Stimulated activated effector memory CD8-positive, alpha-beta T cell treated with anti-CD3 and anti-CD28 coated beads, Interleukin-12 subunit alpha, Interleukin-12 subunit beta, amount 100 ng/mL, for 72 hours (primary cell): Measurements from ENCODE around the gene TNFAIP8L3.

Source experiments
- ATAC-seq: fragments of 150-1000 bp; cut with Tn5 transposase; 2 replicates; pipeline ENCODE4 v1.10.0; 2021
- DNase-seq, 2 donors: peaks; one replicate each; pipeline ENCODE4 v3.0.0; 2021 to 2022; ENCODE audit warnings: low spot score in 2 of 2
- H3K27ac Mint-ChIP-seq: one replicate; pipeline ENCODE4 v1.8.0; 2022; ENCODE audit warnings: mild to moderate bottlenecking, mixed read lengths
- H3K36me3 Mint-ChIP-seq: one replicate; pipeline ENCODE4 v1.8.0; 2022; ENCODE audit warnings: mild to moderate bottlenecking, mixed read lengths
- H3K4me1 Mint-ChIP-seq: one replicate; pipeline ENCODE4 v1.8.0; 2022; ENCODE audit warnings: mixed read lengths
- H3K4me3 Mint-ChIP-seq: one replicate; pipeline ENCODE4 v1.8.0; 2022; ENCODE audit warnings: mild to moderate bottlenecking, mixed read lengths
- H3K9me3 Mint-ChIP-seq: one replicate; pipeline ENCODE4 v1.8.0; 2022; ENCODE audit warnings: mixed read lengths

The TNFAIP8L3 gene

DNA sequence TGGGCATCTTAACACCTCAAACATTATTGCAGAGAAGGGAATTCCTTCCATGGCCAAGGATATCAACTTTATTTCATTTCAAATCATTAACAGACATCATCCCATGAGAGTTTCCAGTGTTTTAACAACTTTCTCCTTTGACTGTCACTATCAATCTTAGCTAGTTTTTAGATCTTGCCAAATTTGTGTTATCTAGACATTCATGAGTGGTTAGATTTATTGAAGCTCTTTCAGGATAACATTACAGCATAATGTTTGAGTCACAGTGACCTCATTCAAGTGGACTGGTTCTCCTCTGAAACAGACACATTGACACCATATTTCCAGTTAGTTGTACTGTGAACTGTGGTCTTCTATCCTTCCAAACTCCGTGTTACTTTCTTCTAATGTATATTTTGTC lies 8.6 kb upstream of the TNFAIP8L3 start:
- ATAC-seq, result no peak
- no peaks in the 10 kb centered on the region for H3K9me3 Mint-ChIP-seq
- H3K36me3 Mint-ChIP-seq, result no peaks in the 10 kb centered on the region
- no peaks in the 10 kb centered on the region for H3K4me1 Mint-ChIP-seq
- DNase-seq, result no peak
- H3K4me3 Mint-ChIP-seq, result no peak overlapping the region
- no peak overlapping the region for H3K27ac Mint-ChIP-seq

DNA sequence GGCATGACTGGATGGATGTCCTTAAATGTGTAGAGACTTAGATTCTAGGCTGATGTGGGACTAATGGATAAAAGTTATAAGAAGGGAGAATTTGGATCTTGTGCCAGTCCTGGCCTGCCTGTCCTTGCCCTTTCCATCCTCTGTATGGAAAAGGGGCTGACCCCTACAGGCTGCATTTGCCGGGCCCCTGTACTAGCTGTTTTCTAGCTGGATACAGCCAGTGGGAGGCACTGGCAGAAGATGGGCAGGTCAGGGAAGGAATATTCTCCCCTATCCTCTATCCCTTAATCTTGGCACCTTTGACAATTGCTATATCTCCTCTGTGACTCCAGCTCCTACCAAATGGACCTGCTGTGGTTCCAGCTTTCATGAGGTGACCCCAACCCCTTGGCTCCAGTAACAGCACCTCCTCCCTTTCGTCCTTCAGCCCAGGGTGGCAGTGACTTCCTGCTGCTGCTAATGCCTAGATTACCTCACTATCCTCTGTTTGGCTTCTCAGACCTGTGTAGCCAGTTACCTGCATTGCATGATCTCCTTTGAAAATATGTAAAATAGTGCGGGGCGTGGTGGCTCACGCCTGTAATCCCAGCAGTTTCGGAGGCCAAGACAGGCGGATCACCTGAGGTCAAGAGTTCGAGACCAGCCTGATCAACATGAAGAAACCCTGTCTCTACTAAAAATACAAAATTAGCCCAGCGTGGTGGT lies 6.2 kb upstream of the TNFAIP8L3 start:
- no peaks in the 10 kb centered on the region for H3K9me3 Mint-ChIP-seq
- H3K4me1 Mint-ChIP-seq, result no peaks in the 10 kb centered on the region
- no peak overlapping the region for H3K4me3 Mint-ChIP-seq
- H3K27ac Mint-ChIP-seq, result no peak overlapping the region
- H3K36me3 Mint-ChIP-seq, result no peaks in the 10 kb centered on the region
- no peak for DNase-seq
- ATAC-seq, result no peak

- Mint-ChIP-seq H3K4me1 (no peaks in the 10 kb centered on the region), H3K4me3 (no peak overlapping the region), H3K9me3 (no peaks in the 10 kb centered on the region), H3K27ac (no peak overlapping the region), H3K36me3 (no peaks in the 10 kb centered on the region)
- no peak for DNase-seq
- no peak for ATAC-seq
These were observed 4.5 kb upstream of the TNFAIP8L3 start for GRCh38 chr15:51099185-51099584.

DNA sequence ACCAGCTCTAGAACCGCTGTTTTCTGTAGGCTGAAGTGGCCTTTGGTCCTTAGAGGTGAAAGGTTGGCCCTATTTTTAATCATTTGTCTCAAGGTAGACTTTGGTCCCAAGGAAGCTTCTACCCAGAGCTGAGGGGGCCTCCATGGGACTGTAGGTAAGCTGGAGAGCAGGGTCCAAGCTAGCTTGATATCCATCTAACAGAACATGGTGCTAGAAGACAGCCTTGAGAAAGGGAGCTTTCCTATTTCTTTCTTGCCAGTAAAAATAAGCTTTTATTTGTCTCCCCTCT lies 3.6 kb upstream of the TNFAIP8L3 start:
- Mint-ChIP-seq H3K4me1 (peaks cover 7% of the 10 kb centered on the region), H3K9me3 (no peaks in the 10 kb centered on the region)
- no peak for ATAC-seq

DNA sequence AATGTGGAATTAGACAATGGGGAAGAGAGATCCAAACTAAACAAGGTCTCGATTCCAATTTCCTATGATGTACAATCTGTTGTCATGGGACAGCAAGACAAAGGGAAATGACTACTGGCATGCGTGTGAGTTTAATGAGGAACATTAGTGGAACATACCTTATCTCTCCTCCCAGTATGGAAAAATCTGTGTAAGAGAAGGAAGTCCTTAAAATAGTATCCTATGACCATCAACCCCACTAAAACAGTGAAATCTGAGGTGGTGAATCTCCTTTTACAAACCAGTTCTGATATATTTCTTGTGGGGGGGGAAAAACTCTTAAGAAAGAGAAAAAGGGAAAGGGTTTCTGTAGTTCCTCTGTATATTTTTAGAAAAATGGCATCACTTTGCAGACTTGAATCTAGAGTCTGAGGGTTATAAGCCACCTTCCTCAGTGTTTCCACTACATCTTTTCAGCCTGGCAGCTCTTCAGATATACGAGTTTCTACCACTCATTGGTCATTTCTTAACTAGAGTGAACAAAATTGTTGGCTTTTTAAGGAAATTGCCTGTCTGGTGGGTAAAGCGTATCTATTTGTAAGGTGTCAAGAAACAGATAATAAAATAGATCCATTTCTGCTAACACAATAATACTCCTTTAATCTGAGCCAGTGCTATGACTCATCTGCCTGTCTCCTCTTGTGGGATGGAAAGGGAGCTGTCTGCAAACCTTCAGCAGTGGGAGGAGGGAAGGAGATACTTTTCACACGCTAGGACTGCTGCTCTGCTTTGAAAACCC lies 3.0 kb upstream of the TNFAIP8L3 start:
- DNase-seq (no peak), ATAC-seq (no peak)
- no peaks in the 10 kb centered on the region for H3K9me3 Mint-ChIP-seq
- H3K4me1 Mint-ChIP-seq, result peaks cover 9% of the 10 kb centered on the region
- H3K36me3 Mint-ChIP-seq, result no peaks in the 10 kb centered on the region
- H3K4me3 Mint-ChIP-seq, result no peak overlapping the region
- no peak overlapping the region for H3K27ac Mint-ChIP-seq

More for the DNA sequence above, 3.6 kb upstream of the TNFAIP8L3 start:
- no peak overlapping the region for H3K4me3 Mint-ChIP-seq
- no peak overlapping the region for H3K27ac Mint-ChIP-seq
- H3K36me3 Mint-ChIP-seq, result no peaks in the 10 kb centered on the region
- no peak for DNase-seq

DNA sequence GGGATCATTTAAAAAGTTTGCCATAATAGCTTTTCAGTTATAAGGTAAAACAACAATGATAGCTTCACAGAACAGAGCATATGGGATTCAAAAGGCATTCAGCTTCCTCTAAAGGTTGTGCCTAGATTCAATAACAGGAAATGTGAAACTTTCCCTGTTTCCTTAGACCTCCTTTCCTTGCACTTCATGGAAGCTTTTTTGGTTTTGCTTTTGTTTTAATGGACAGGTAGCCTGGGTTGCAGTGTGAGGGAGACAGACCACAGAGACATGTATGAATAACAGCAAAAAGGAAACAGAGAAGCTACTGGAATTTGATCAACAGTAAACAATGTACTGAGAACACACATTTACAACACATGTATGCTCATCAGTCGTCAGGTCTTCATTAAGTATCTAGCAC lies 2.3 kb upstream of the TNFAIP8L3 start:
- DNase-seq, result no peak
- Mint-ChIP-seq H3K4me3 (no peak overlapping the region), H3K36me3 (no peaks in the 10 kb centered on the region), H3K4me1 (peaks cover 9% of the 10 kb centered on the region), H3K27ac (no peak overlapping the region), H3K9me3 (no peaks in the 10 kb centered on the region)
- ATAC-seq, result no peak

GRCh38 chr15:51095681-51096331 lies 1.1 kb upstream of the TNFAIP8L3 start:
- H3K9me3 Mint-ChIP-seq, result no peaks in the 10 kb centered on the region
- peaks cover 9% of the 10 kb centered on the region for H3K4me1 Mint-ChIP-seq
- no peak for DNase-seq

GRCh38 chr15:51093839-51094605 lies 684 bp downstream of the TNFAIP8L3 start:
- no peak for DNase-seq
- H3K4me1 Mint-ChIP-seq, result peaks cover 9% of the 10 kb centered on the region
- no peak overlapping the region for H3K27ac Mint-ChIP-seq
- no peaks in the 10 kb centered on the region for H3K9me3 Mint-ChIP-seq
- no peak for ATAC-seq
- H3K36me3 Mint-ChIP-seq, result no peaks in the 10 kb centered on the region
- H3K4me3 Mint-ChIP-seq, result peak overlapping the region; percentile 36

More at GRCh38 chr15:51095681-51096331, 1.1 kb upstream of the TNFAIP8L3 start:
- Mint-ChIP-seq H3K27ac (no peak overlapping the region), H3K4me3 (no peak overlapping the region), H3K36me3 (no peaks in the 10 kb centered on the region)
- ATAC-seq, result no peak

DNA sequence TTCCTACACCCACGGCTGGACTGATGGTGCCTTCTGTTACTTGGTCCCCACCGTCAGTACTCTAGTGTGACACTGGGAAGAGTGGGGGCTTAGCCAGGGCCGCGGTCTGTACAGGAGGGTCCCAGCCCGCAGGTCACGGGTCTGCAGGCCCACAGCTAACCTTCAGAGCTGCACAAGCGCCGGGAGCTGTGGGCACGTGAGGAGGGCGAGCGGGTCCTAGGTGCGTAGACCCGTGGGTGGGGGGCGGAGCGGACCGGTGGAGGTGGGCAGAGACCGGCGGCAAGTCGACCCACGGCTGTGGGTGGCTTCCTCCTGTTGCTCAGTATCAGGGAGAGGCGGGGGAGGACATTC lies 1.2 kb downstream of the TNFAIP8L3 start:
- DNase-seq, result no peak

GRCh38 chr15:51092480-51093040 lies 2.1 kb downstream of the TNFAIP8L3 start:
- H3K9me3 Mint-ChIP-seq, result no peaks in the 10 kb centered on the region
- DNase-seq, result no peak

More for the DNA sequence above, 1.2 kb downstream of the TNFAIP8L3 start:
- Mint-ChIP-seq H3K36me3 (no peaks in the 10 kb centered on the region), H3K4me1 (peaks cover 9% of the 10 kb centered on the region), H3K27ac (no peak overlapping the region), H3K4me3 (peak overlapping the region; percentile 36), H3K9me3 (no peaks in the 10 kb centered on the region)
- no peak for ATAC-seq

GRCh38 chr15:51090753-51091152 lies 4.0 kb downstream of the TNFAIP8L3 start:
- DNase-seq (no peak), ATAC-seq (no peak)
- peaks cover 9% of the 10 kb centered on the region for H3K4me1 Mint-ChIP-seq
- H3K4me3 Mint-ChIP-seq, result no peak overlapping the region
- no peaks in the 10 kb centered on the region for H3K9me3 Mint-ChIP-seq
- H3K36me3 Mint-ChIP-seq, result no peaks in the 10 kb centered on the region
- no peak overlapping the region for H3K27ac Mint-ChIP-seq

More at GRCh38 chr15:51092480-51093040, 2.1 kb downstream of the TNFAIP8L3 start:
- peaks cover 9% of the 10 kb centered on the region for H3K4me1 Mint-ChIP-seq
- no peaks in the 10 kb centered on the region for H3K36me3 Mint-ChIP-seq
- no peak overlapping the region for H3K27ac Mint-ChIP-seq
- H3K4me3 Mint-ChIP-seq, result no peak overlapping the region
- no peak for ATAC-seq

GRCh38 chr15:51089699-51090453 lies 4.8 kb downstream of the TNFAIP8L3 start:
- Mint-ChIP-seq H3K4me3 (no peak overlapping the region), H3K27ac (no peak overlapping the region), H3K4me1 (peaks cover 9% of the 10 kb centered on the region), H3K9me3 (no peaks in the 10 kb centered on the region), H3K36me3 (no peaks in the 10 kb centered on the region)
- DNase-seq (no peak), ATAC-seq (no peak)

- DNase-seq (no peak), ATAC-seq (no peak)
- no peaks in the 10 kb centered on the region for H3K36me3 Mint-ChIP-seq
- H3K4me3 Mint-ChIP-seq, result no peak overlapping the region
- no peaks in the 10 kb centered on the region for H3K9me3 Mint-ChIP-seq
- H3K4me1 Mint-ChIP-seq, result peaks cover 9% of the 10 kb centered on the region
- no peak overlapping the region for H3K27ac Mint-ChIP-seq
These were observed 5.7 kb downstream of the TNFAIP8L3 start for GRCh38 chr15:51089041-51089440.

DNA sequence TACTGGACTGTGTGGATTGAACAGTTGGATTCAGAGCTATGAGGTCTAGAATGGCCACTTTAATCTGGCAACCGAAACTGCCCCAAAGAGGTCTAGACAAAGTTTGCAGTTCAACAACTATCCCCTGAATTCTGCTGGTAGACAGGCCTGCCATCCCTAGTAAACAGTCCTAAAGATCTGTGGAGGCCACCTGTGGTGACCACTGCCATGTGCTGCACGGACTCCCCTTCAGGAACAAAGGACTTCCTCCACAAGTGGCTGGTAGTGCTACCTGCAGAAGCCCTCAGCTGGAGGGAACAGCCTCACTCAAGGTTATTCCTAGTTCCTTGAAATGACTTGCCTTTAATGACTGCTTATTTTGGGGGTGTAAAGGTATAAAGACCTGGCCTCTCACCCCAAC lies 6.1 kb downstream of the TNFAIP8L3 start:
- no peak for DNase-seq
- Mint-ChIP-seq H3K27ac (no peak overlapping the region), H3K36me3 (no peaks in the 10 kb centered on the region), H3K4me1 (peaks cover 4% of the 10 kb centered on the region), H3K9me3 (no peaks in the 10 kb centered on the region), H3K4me3 (no peak overlapping the region)
- ATAC-seq, result no peak
